Measurements from ENCODE around the gene IGFALS.

Gene IGFALS

GRCh38 chr16:1791943-1792812 is 1.3 kb downstream of the IGFALS start:
- no peak overlapping the region for H3K27ac ChIP-seq
- no peak for TF ChIP-seq CTCF (conservative IDR thresholded peaks at IDR 0.05)

- H3K27ac ChIP-seq = no peak overlapping the region
- no peak for TF ChIP-seq CTCF (conservative IDR thresholded peaks at IDR 0.05)
Observed at GRCh38 chr16:1791256-1791942, 2.1 kb downstream of the IGFALS start.

- H3K27ac ChIP-seq = no peak overlapping the region
- no peak for TF ChIP-seq CTCF (conservative IDR thresholded peaks at IDR 0.05)
Observed at GRCh38 chr16:1790611-1791255, 2.8 kb downstream of the IGFALS start.

DNA sequence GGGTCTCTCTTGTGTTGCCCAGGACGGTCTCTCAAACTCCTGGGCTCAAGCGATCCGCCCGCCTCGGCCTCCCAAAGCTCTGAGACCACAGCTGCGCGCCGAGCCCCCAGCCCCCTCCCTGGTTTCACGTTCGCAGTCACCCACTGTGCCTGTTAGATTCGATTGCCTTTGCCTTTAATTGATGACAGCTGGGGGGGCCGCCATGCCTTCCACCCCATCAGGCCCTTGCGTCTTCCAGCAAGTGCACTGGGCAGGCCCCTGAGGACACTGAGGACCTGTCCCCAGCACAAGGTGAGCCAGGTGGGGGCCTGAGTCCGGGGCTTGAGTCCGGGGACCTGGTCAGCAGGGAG is 3.3 kb downstream of the IGFALS start:
- no peak overlapping the region for H3K27ac ChIP-seq
- no peak for TF ChIP-seq CTCF (conservative IDR thresholded peaks at IDR 0.05)

GRCh38 chr16:1789643-1790045 is 3.9 kb downstream of the IGFALS start:
- TF ChIP-seq CTCF (conservative IDR thresholded peaks at IDR 0.05) = no peak
- H3K27ac ChIP-seq = no peak overlapping the region

- no peak for TF ChIP-seq CTCF (conservative IDR thresholded peaks at IDR 0.05)
- no peak overlapping the region for H3K27ac ChIP-seq
Observed at GRCh38 chr16:1788708-1789100, 4.8 kb downstream of the IGFALS start.

- H3K27ac ChIP-seq = no peak overlapping the region
Observed at GRCh38 chr16:1788095-1788707, 5.3 kb downstream of the IGFALS start.

More at GRCh38 chr16:1788095-1788707, 5.3 kb downstream of the IGFALS start:
- TF ChIP-seq CTCF (conservative IDR thresholded peaks at IDR 0.05) = no peak
